LNCAP (cell line): ENCODE results near the gene C4orf17.

Experiments used
- CTCF ChIP-seq: fragments of 450-650 bp; IDR thresholded peaks from 2 replicates; pipeline ENCODE4 v1.5.1; 2017; ENCODE audit warnings: mild to moderate bottlenecking

Gene C4orf17

GRCh38 chr4:99507762-99508161 is 3.1 kb upstream of the C4orf17 start:
- TF ChIP-seq CTCF, result no peak

- TF ChIP-seq CTCF, result no peak
These were observed 7.9 kb downstream of the C4orf17 start for GRCh38 chr4:99518601-99519295.

- no peak for TF ChIP-seq CTCF
These were observed 18.4 kb downstream of the C4orf17 start for GRCh38 chr4:99529228-99529627.

- TF ChIP-seq CTCF, result no peak
These were observed 19.1 kb downstream of the C4orf17 start for GRCh38 chr4:99529956-99530355.

GRCh38 chr4:99536271-99536670 is 25.4 kb downstream of the C4orf17 start:
- no peak for TF ChIP-seq CTCF

GRCh38 chr4:99536848-99537247 is 26.0 kb downstream of the C4orf17 start:
- no peak for TF ChIP-seq CTCF

GRCh38 chr4:99537674-99538073 is 26.9 kb downstream of the C4orf17 start:
- no peak for TF ChIP-seq CTCF
